Naive thymus-derived CD8-positive, alpha-beta T cell (primary cell): ENCODE results near the gene PHACTR3. TPM values are rescaled to one million over a fixed set of nuclear protein-coding genes. Genes with fewer than 3 reads are reported as not detected.
A peak's percentile ranks its signal among the peaks of the same experiment; 100 is the strongest.
"Not testable (repeated sequence)": the region's sequence is repeated elsewhere in the genome, so short reads cannot be mapped to it uniquely, and the experiment has no call there.

Source experiments
- ATAC-seq, 2 donors: fragments of 150-1000 bp; cut with Tn5 transposase in 1 of 2; sonication (Bioruptor Pico), chemical (Tn5 transposase) in 1 of 2; 1 replicate in 1 of 2; 2 replicates in 1 of 2; pipeline ENCODE4 v1.10.0; 2021; ENCODE audit warnings: mild to moderate bottlenecking in 2 of 2, moderate library complexity in 2 of 2
- POLR2A ChIA-PET: fragments of 350-600 bp; sonication (Branson Sonifier 250); formaldehyde crosslinking; loops from one replicate; lab custom pipeline; 2021; ENCODE audit warnings: antibody characterized with exemption; lab: Charles Lee
- DNase-seq, 10 donors: peaks; one replicate each; pipeline versions ENCODE4 v3.0.0 to v3.0.0-alpha.2; 2020 to 2022
- H3K27ac Mint-ChIP-seq, 10 donors: one replicate each; pipeline ENCODE4 v1.8.0; 2020 to 2022; ENCODE audit warnings: mild to moderate bottlenecking in 10 of 10, mixed read lengths in 10 of 10, moderate library complexity in 4 of 10, inconsistent platforms in 1 of 10
- H3K27me3 Mint-ChIP-seq, 5 donors: one replicate each; pipeline ENCODE4 v1.8.0; 2021 to 2022; ENCODE audit warnings: mixed read lengths in 5 of 5
- H3K36me3 Mint-ChIP-seq, 3 donors: one replicate each; pipeline ENCODE4 v1.8.0; 2020 to 2022; ENCODE audit warnings: mixed read lengths in 3 of 3, mild to moderate bottlenecking in 2 of 3, inconsistent platforms in 1 of 3
- H3K4me1 Mint-ChIP-seq, 4 donors: one replicate each; pipeline ENCODE4 v1.8.0; 2021 to 2022; ENCODE audit warnings: mixed read lengths in 4 of 4
- H3K4me3 Mint-ChIP-seq, 10 donors: one replicate each; pipeline ENCODE4 v1.8.0; 2020 to 2022; ENCODE audit warnings: mild to moderate bottlenecking in 10 of 10, mixed read lengths in 10 of 10, moderate library complexity in 6 of 10, inconsistent platforms in 1 of 10
- H3K9me3 Mint-ChIP-seq, 9 donors: one replicate each; pipeline ENCODE4 v1.8.0; 2020 to 2022; ENCODE audit warnings: mixed read lengths in 9 of 9, mild to moderate bottlenecking in 3 of 9, inconsistent platforms in 1 of 9, moderate library complexity in 1 of 9
- polyA plus RNA-seq, 3 donors: library from polyadenylated mRNA; unstranded; fragments of 300-500 nt; fragmentation: Illumina TruSeq; gene quantifications; one replicate each; pipeline ENCODE4 v1.2.3, GENCODE V29; 2021
- total RNA-seq, 8 experiments: library from RNA in 2 of 8; stranded (reverse) in 2 of 8; gene quantifications; one replicate each; pipeline ENCODE4 v1.2.3 and lab custom pipeline; 2021 to 2026

Gene PHACTR3
- total and polyA plus RNA-seq, 5 experiments from 2014 or later: not detected

- ATAC-seq (no peak), DNase-seq (no peak)
- Mint-ChIP-seq H3K4me1 (no peaks in the 10 kb centered on the region), H3K36me3 (peaks cover 0 to 14% (median 6%) of the 10 kb centered on the region in 3 donors), H3K27ac (no peak overlapping the region), H3K9me3 (no peaks in the 10 kb centered on the region), H3K27me3 (no peaks in the 10 kb centered on the region), H3K4me3 (no peak overlapping the region)
- POLR2A ChIA-PET: no interaction called here
These were observed 266.8 kb downstream of the PHACTR3 start for GRCh38 chr20:59871096-59871495.

GRCh38 chr20:59873409-59873808 is 269.1 kb downstream of the PHACTR3 start:
- Mint-ChIP-seq H3K9me3 (no peaks in the 10 kb centered on the region), H3K4me3 (no peak overlapping the region), H3K4me1 (no peaks in the 10 kb centered on the region), H3K36me3 (peaks cover 0 to 22% (median 7%) of the 10 kb centered on the region in 3 donors), H3K27ac (no peak overlapping the region), H3K27me3 (no peaks in the 10 kb centered on the region)
- DNase-seq: no peak
- no peak for ATAC-seq
- POLR2A ChIA-PET: no interaction called here

GRCh38 chr20:59880198-59880597 is 275.9 kb downstream of the PHACTR3 start:
- ATAC-seq (no peak), DNase-seq (no peak)
- Mint-ChIP-seq H3K36me3 (peaks cover 0 to 46% (median 20%) of the 10 kb centered on the region in 3 donors), H3K9me3 (no peaks in the 10 kb centered on the region), H3K27me3 (no peaks in the 10 kb centered on the region), H3K4me1 (peaks cover 0 to 2% (median 0%) of the 10 kb centered on the region in 4 donors), H3K27ac (no peak overlapping the region), H3K4me3 (no peak overlapping the region)
- POLR2A ChIA-PET: no interaction called here

- H3K27me3 Mint-ChIP-seq: no peaks in the 10 kb centered on the region
- peaks cover 0 to 2% (median 0%) of the 10 kb centered on the region in 9 donors for H3K9me3 Mint-ChIP-seq
These were observed 280.2 kb downstream of the PHACTR3 start for GRCh38 chr20:59884494-59884893.

GRCh38 chr20:59888050-59888449 is 283.7 kb downstream of the PHACTR3 start:
- peaks cover 0 to 3% (median 0%) of the 10 kb centered on the region in 9 donors for H3K9me3 Mint-ChIP-seq
- no peak for ATAC-seq
- H3K27me3 Mint-ChIP-seq: no peaks in the 10 kb centered on the region
- POLR2A ChIA-PET: no interaction called here
- H3K27ac Mint-ChIP-seq: no peak overlapping the region
- no peak overlapping the region for H3K4me3 Mint-ChIP-seq
- peaks cover 0 to 34% (median 12%) of the 10 kb centered on the region in 3 donors for H3K36me3 Mint-ChIP-seq
- DNase-seq: no peak
- H3K4me1 Mint-ChIP-seq: peaks cover 0 to 2% (median 0%) of the 10 kb centered on the region in 4 donors

More at GRCh38 chr20:59884494-59884893, 280.2 kb downstream of the PHACTR3 start:
- Mint-ChIP-seq H3K4me1 (peaks cover 0 to 2% (median 0%) of the 10 kb centered on the region in 4 donors), H3K27ac (no peak overlapping the region), H3K4me3 (no peak overlapping the region), H3K36me3 (peaks cover 0 to 45% (median 18%) of the 10 kb centered on the region in 3 donors)
- DNase-seq: no peak
- ATAC-seq: no peak
- POLR2A ChIA-PET: no interaction called here

- H3K4me1 Mint-ChIP-seq, POLR2A ChIA-PET, ATAC-seq, H3K4me3 Mint-ChIP-seq, DNase-seq, H3K27ac Mint-ChIP-seq, H3K27me3 Mint-ChIP-seq, H3K9me3 Mint-ChIP-seq: not testable (repeated sequence)
- H3K36me3 Mint-ChIP-seq: peaks cover 0 to 28% (median 7%) of the 10 kb centered on the region in 3 donors
These were observed 285.7 kb downstream of the PHACTR3 start for GRCh38 chr20:59890035-59890434.

GRCh38 chr20:59891581-59891980 is 287.2 kb downstream of the PHACTR3 start:
- ATAC-seq (no peak), DNase-seq (no peak)
- H3K27ac Mint-ChIP-seq: peak overlapping the region in 2 of 10 donors; percentile 17 to 27
- H3K4me1 Mint-ChIP-seq: peaks cover 0 to 2% (median 0%) of the 10 kb centered on the region in 4 donors
- peaks cover 0 to 27% (median 7%) of the 10 kb centered on the region in 3 donors for H3K36me3 Mint-ChIP-seq
- H3K9me3 Mint-ChIP-seq: peaks cover 0 to 3% (median 0%) of the 10 kb centered on the region in 9 donors
- POLR2A ChIA-PET: no interaction called here
- no peak overlapping the region for H3K4me3 Mint-ChIP-seq
- H3K27me3 Mint-ChIP-seq: peaks cover 0 to 2% (median 0%) of the 10 kb centered on the region in 5 donors

GRCh38 chr20:59895908-59896307 is 291.6 kb downstream of the PHACTR3 start:
- Mint-ChIP-seq H3K4me3 (no peak overlapping the region), H3K36me3 (peaks cover 5 to 33% (median 19%) of the 10 kb centered on the region in 3 donors), H3K27ac (no peak overlapping the region), H3K4me1 (peaks cover 0 to 2% (median 0%) of the 10 kb centered on the region in 4 donors), H3K9me3 (peaks cover 0 to 2% (median 0%) of the 10 kb centered on the region in 9 donors), H3K27me3 (peaks cover 0 to 6% (median 3%) of the 10 kb centered on the region in 5 donors)
- DNase-seq (no peak), ATAC-seq (no peak)
- POLR2A ChIA-PET: no interaction called here
